Sigmoid colon (tissue), 4 donors: Measurements from ENCODE around the gene ZBTB7B.

Experiments
- CTCF ChIP-seq, 4 experiments: fragments of 450-650 bp in 3 of 4; fragments of 200-600 bp in 1 of 4; IDR thresholded peaks; one replicate each; pipeline ENCODE4 v1.5.1; 2016 to 2019; ENCODE audit warnings: antibody characterized with exemption in 4 of 4, mild to moderate bottlenecking in 3 of 4, moderate library complexity in 2 of 4
- EP300 ChIP-seq, 4 donors: sonication (generic); formaldehyde crosslinking; IDR thresholded peaks; one replicate each; pipeline ENCODE4 v1.6.1; 2017; ENCODE audit warnings: antibody characterized with exemption in 4 of 4
- POLR2A ChIP-seq, 2 donors: fragments of 450-650 bp; IDR thresholded peaks; one replicate each; pipeline ENCODE4 v1.6.1; 2016; ENCODE audit warnings: antibody characterized with exemption in 2 of 2, mild to moderate bottlenecking in 2 of 2, moderate library complexity in 2 of 2

- TF ChIP-seq CTCF (IDR thresholded peaks at IDR 0.05) = no peak
- TF ChIP-seq EP300 (IDR thresholded peaks at IDR 0.05) = no peak
- no peak for TF ChIP-seq POLR2A (IDR thresholded peaks at IDR 0.05)
Observed at GRCh38 chr1:155057104-155057503, 54.5 kb downstream of the ZBTB7B start.
